ENCODE measurements around the gene MDN1.

MDN1 gene

GRCh38 chr6:89693207-89693606 is 126.4 kb downstream of the MDN1 start:
- DNase-seq (ENCODE audit: low read depth) = no peak

- DNase-seq (ENCODE audit: low read depth) = no peak
These were observed 127.3 kb downstream of the MDN1 start for GRCh38 chr6:89692256-89692655.

GRCh38 chr6:89690944-89691324 is 128.7 kb downstream of the MDN1 start:
- no peak for DNase-seq (ENCODE audit: low read depth)

GRCh38 chr6:89689732-89690131 is 129.9 kb downstream of the MDN1 start:
- DNase-seq (ENCODE audit: low read depth) = no peak

GRCh38 chr6:89688328-89688727 is 131.3 kb downstream of the MDN1 start:
- DNase-seq (ENCODE audit: low read depth) = no peak

- no peak for DNase-seq (ENCODE audit: low read depth)
These were observed 134.3 kb downstream of the MDN1 start for GRCh38 chr6:89685311-89685710.

- DNase-seq (ENCODE audit: low read depth) = no peak
These were observed 136.6 kb downstream of the MDN1 start for GRCh38 chr6:89682991-89683390.

GRCh38 chr6:89681983-89682564 is 137.5 kb downstream of the MDN1 start:
- no peak for DNase-seq (ENCODE audit: low read depth)

- DNase-seq (ENCODE audit: low read depth) = no peak
These were observed 139.0 kb downstream of the MDN1 start for GRCh38 chr6:89680551-89680950.

- DNase-seq (ENCODE audit: low read depth) = no peak
These were observed 139.4 kb downstream of the MDN1 start for GRCh38 chr6:89680150-89680549.

- no peak for DNase-seq (ENCODE audit: low read depth)
These were observed 140.1 kb downstream of the MDN1 start for GRCh38 chr6:89679215-89680120.

- no peak for DNase-seq (ENCODE audit: low read depth)
These were observed 141.1 kb downstream of the MDN1 start for GRCh38 chr6:89678531-89678930.

- peak; percentile 20 for DNase-seq (ENCODE audit: low read depth)
These were observed 143.4 kb downstream of the MDN1 start for GRCh38 chr6:89675949-89676748.

GRCh38 chr6:89670935-89671565 is 148.5 kb downstream of the MDN1 start:
- DNase-seq (ENCODE audit: low read depth) = no peak

GRCh38 chr6:89669002-89669401 is 150.6 kb downstream of the MDN1 start:
- DNase-seq (ENCODE audit: low read depth) = no peak

GRCh38 chr6:89667872-89668556 is 151.6 kb downstream of the MDN1 start:
- no peak for DNase-seq (ENCODE audit: low read depth)

GRCh38 chr6:89662659-89663223 is 156.9 kb downstream of the MDN1 start:
- no peak for DNase-seq (ENCODE audit: low read depth)

GRCh38 chr6:89661559-89661958 is 158.0 kb downstream of the MDN1 start:
- no peak for DNase-seq (ENCODE audit: low read depth)

GRCh38 chr6:89660981-89661380 is 158.6 kb downstream of the MDN1 start:
- DNase-seq (ENCODE audit: low read depth) = no peak

- no peak for DNase-seq (ENCODE audit: low read depth)
These were observed 162.0 kb downstream of the MDN1 start for GRCh38 chr6:89657445-89658158.

GRCh38 chr6:89655122-89655521 is 164.5 kb downstream of the MDN1 start:
- no peak for DNase-seq (ENCODE audit: low read depth)
